BLaER1 treated with 17β-estradiol and CSF1 and Interleukin-3, amounts not matched to agents 10 nM and 100 nM (cell line): ENCODE data around the gene KIF3C.
"Not testable (repeated sequence)": the region's sequence is repeated elsewhere in the genome, so short reads cannot be mapped to it uniquely, and the experiment has no call there.

Source experiments
- H3K27ac ChIP-seq, 11 experiments: shearing (Covaris generic); formaldehyde crosslinking; 2 replicates each; pipeline ENCODE4 v1.8.1; 2022
- H3K27me3 ChIP-seq, 11 experiments: shearing (Covaris generic); formaldehyde crosslinking; 2 replicates each; pipeline ENCODE4 v1.8.1; 2022
- H3K36me3 ChIP-seq, 11 experiments: shearing (Covaris generic); formaldehyde crosslinking; 2 replicates each; pipeline ENCODE4 v1.8.1; 2022
- H3K4me1 ChIP-seq, 10 experiments: shearing (Covaris generic); formaldehyde crosslinking; 2 replicates each; pipeline ENCODE4 v1.8.1; 2022
- H3K4me2 ChIP-seq, 11 experiments: shearing (Covaris generic); formaldehyde crosslinking; 2 replicates each; pipeline ENCODE4 v1.8.1; 2022
- H3K4me3 ChIP-seq, 10 experiments: shearing (Covaris generic); formaldehyde crosslinking; 2 replicates each; pipeline ENCODE4 v1.8.1; 2022
- H3K9ac ChIP-seq, 11 experiments: shearing (Covaris generic); formaldehyde crosslinking; 2 replicates each; pipeline ENCODE4 v1.8.1; 2022
- H3K9me3 ChIP-seq, 11 experiments: shearing (Covaris generic); formaldehyde crosslinking; replicated peaks in 1 of 11; 2 replicates each; pipeline ENCODE4 v1.8.1; 2022
- H4K20me1 ChIP-seq, 11 experiments: shearing (Covaris generic); formaldehyde crosslinking; 2 replicates each; pipeline ENCODE4 v1.8.1; 2022
- Cebpa-rat ChIP-seq, 11 experiments: shearing (Covaris generic); IDR thresholded peaks; 2 replicates each; pipeline ENCODE4 v1.8.1; 2022

The KIF3C gene

GRCh38 chr2:25964891-25965290 is 17.4 kb downstream of the KIF3C start:
- TF ChIP-seq Cebpa-rat (IDR thresholded peaks at IDR 0.05): no peak
- peaks cover 3 to 49% (median 29%) of the 10 kb centered on the region in 11 experiments; a peak in 19 of 22 replicates for H3K36me3 ChIP-seq
- H3K4me3 ChIP-seq: no peak overlapping the region
- peaks cover 26 to 46% (median 28%) of the 10 kb centered on the region in 10 experiments for H3K4me1 ChIP-seq
- H3K9me3 ChIP-seq: peaks cover 0 to 2% (median 0%) of the 10 kb centered on the region in 11 experiments; a peak in 2 of 22 replicates
- H3K9ac ChIP-seq: no peak overlapping the region
- H4K20me1 ChIP-seq: peaks cover 0 to 28% (median 0%) of the 10 kb centered on the region in 11 experiments; a peak in 3 of 22 replicates
- peak overlapping the region in 4 of 11 experiments; percentile 26 to 51 (median 33); a peak in 6 of 22 replicates for H3K27ac ChIP-seq
- peak overlapping the region in 1 of 11 experiments; percentile 3; a peak in 1 of 22 replicates for H3K4me2 ChIP-seq
- no peaks in the 10 kb centered on the region for H3K27me3 ChIP-seq

DNA sequence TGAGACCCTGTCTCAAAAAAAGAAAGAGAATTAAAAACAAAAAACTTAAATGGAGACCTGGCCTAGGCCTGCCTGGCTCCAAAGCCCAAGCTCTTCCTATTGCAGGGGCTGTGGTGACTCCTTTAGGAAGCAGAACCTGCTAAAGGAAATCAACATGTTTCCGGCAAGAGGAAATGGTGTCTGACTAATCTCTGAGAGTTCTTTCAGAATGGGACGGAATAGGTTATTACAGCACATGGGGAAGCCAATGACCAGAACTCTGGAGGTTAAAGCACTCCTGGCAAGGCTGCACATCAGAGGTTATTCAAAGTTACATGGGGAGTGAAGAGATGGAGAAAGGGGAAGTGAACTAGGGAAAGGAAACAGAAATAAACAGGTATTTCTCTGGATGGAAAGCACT is 21.4 kb downstream of the KIF3C start:
- H3K4me1 ChIP-seq: peaks cover 22 to 57% (median 32%) of the 10 kb centered on the region in 10 experiments
- H3K9ac ChIP-seq: peak overlapping the region in 8 of 11 experiments; percentile 11 to 70 (median 64); a peak in 15 of 22 replicates
- H3K27me3 ChIP-seq: no peaks in the 10 kb centered on the region
- H3K36me3 ChIP-seq: peaks cover 3 to 41% (median 28%) of the 10 kb centered on the region in 11 experiments; a peak in 21 of 22 replicates
- peak overlapping the region; percentile 64 to 88 (median 82) for H3K4me2 ChIP-seq
- peaks cover 0 to 32% (median 0%) of the 10 kb centered on the region in 11 experiments; a peak in 3 of 22 replicates for H4K20me1 ChIP-seq
- peak in 6 of 11 experiments; percentile 24 to 83 (median 54); a peak in 7 of 22 replicates for TF ChIP-seq Cebpa-rat (IDR thresholded peaks at IDR 0.05)
- peak overlapping the region in 9 of 11 experiments; percentile 39 to 86 (median 77); a peak in 18 of 22 replicates for H3K27ac ChIP-seq
- H3K4me3 ChIP-seq: peak overlapping the region in 4 of 10 experiments; percentile 3 to 27 (median 6); a peak in 6 of 20 replicates
- H3K9me3 ChIP-seq: no peaks in the 10 kb centered on the region

- no peaks in the 10 kb centered on the region for H3K27me3 ChIP-seq
- peak overlapping the region in 9 of 11 experiments; percentile 39 to 86 (median 77); a peak in 18 of 22 replicates for H3K27ac ChIP-seq
- no peak for TF ChIP-seq Cebpa-rat (IDR thresholded peaks at IDR 0.05)
- H3K4me2 ChIP-seq: peak overlapping the region; percentile 64 to 88 (median 82)
- H3K9ac ChIP-seq: peak overlapping the region in 8 of 11 experiments; percentile 23 to 70 (median 58); a peak in 13 of 22 replicates
- H3K4me3 ChIP-seq: peak overlapping the region in 4 of 10 experiments; percentile 3 to 7 (median 6); a peak in 3 of 20 replicates
- H3K36me3 ChIP-seq: peaks cover 4 to 43% (median 28%) of the 10 kb centered on the region in 11 experiments; a peak in 20 of 22 replicates
- peaks cover 22 to 54% (median 32%) of the 10 kb centered on the region in 10 experiments for H3K4me1 ChIP-seq
- no peaks in the 10 kb centered on the region for H3K9me3 ChIP-seq
- peaks cover 0 to 32% (median 0%) of the 10 kb centered on the region in 11 experiments; a peak in 4 of 22 replicates for H4K20me1 ChIP-seq
Observed at GRCh38 chr2:25960396-25960795, 21.9 kb downstream of the KIF3C start.

DNA sequence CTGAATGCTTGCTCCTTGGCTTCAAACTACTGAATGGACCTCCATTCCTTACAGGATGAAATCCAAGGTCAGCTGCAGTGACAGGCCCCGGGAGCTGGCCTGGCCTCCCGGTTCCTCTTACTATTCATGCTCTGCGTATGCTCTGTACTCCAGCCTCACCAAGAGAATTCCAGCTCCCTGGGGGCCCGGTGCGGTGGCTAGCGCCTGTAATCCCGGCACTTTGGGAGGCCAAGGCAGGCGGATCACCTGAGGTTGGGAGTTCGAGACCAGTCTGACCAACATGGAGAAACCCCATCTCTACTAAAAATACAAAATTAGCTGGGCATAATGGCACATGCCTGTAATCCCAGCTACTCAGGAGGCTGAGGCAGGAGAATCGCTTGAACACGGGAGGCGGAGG is 23.7 kb downstream of the KIF3C start:
- peaks cover 4 to 45% (median 28%) of the 10 kb centered on the region in 11 experiments; a peak in 18 of 22 replicates for H3K36me3 ChIP-seq
- H3K27ac ChIP-seq: peak overlapping the region in 3 of 11 experiments; percentile 21 to 85 (median 81); a peak in 3 of 22 replicates
- H3K27me3 ChIP-seq, H3K9ac ChIP-seq, H3K4me2 ChIP-seq, H3K4me3 ChIP-seq, H3K9me3 ChIP-seq: not testable (repeated sequence)
- H3K4me1 ChIP-seq: peaks cover 22 to 57% (median 34%) of the 10 kb centered on the region in 10 experiments
- peaks cover 0 to 24% (median 0%) of the 10 kb centered on the region in 11 experiments; a peak in 3 of 22 replicates for H4K20me1 ChIP-seq

DNA sequence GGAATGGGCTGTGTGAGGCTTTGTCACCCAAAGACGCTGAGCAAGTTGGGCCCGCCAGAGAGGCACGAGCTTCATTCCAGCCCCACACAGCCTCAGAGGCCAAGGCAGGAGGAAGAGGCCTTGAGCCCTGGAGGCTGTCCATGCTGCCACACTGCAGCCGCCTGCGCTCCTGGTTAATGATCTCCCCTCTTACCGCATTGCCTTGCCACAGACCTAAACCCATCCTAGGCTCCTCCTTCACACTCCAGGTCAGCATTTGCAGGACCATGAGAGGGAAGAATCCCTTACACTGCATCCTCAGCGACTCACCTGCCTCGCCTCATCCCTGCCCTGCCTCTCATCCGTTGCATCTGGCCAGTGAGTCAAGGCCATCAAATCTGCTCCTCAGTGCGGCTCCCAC is 24.6 kb downstream of the KIF3C start:
- H3K27ac ChIP-seq: peak overlapping the region in 3 of 11 experiments; percentile 21 to 51 (median 40); a peak in 4 of 22 replicates
- no peaks in the 10 kb centered on the region for H3K27me3 ChIP-seq
- TF ChIP-seq Cebpa-rat (IDR thresholded peaks at IDR 0.05): no peak
- H3K4me2 ChIP-seq: no peak overlapping the region
- H3K4me1 ChIP-seq: peaks cover 22 to 54% (median 34%) of the 10 kb centered on the region in 10 experiments
- peaks cover 0 to 24% (median 0%) of the 10 kb centered on the region in 11 experiments; a peak in 3 of 22 replicates for H4K20me1 ChIP-seq
- no peak overlapping the region; a peak in 1 of 22 replicates for H3K9ac ChIP-seq
- H3K9me3 ChIP-seq: no peaks in the 10 kb centered on the region
- H3K4me3 ChIP-seq: no peak overlapping the region
- peaks cover 4 to 45% (median 28%) of the 10 kb centered on the region in 11 experiments; a peak in 18 of 22 replicates for H3K36me3 ChIP-seq

DNA sequence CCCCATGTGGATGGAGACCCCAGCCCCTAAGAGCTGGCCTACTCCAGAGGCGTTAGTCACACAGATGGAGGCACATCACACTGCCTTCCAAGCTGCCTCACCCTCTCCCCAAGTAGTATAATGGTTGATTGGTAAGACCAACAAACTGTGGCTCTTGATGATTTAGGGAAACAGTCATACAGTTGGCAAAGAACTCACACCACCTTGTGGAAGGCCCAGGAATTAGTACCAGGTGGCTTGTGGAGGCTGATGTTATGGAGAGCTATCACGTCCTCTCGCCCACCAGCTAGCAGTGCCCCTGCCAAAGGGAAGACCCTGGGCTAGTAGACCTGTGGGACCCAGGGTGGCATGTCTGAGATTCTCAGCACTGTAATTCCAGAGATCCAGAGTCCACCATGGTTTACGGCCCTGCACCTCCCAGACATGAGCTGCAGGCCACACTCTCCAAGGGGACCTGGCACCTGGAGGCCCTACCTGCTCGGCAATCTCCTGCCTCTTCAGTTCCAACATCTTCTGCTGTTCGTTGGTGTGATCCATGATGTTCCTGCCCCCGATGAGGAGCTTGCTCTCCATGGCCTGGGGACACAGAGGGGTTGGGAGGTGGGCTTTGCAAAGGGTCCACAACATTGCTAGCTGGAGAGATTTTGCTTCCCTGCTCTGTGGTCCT is 26.3 kb downstream of the KIF3C start:
- Histone ChIP-seq H3K9me3 (no peaks in the 10 kb centered on the region), H3K27me3 (no peaks in the 10 kb centered on the region), H3K36me3 (peaks cover 4 to 53% (median 28%) of the 10 kb centered on the region in 11 experiments; a peak in 18 of 22 replicates), H3K4me2 (peak overlapping the region in 1 of 11 experiments; percentile 4; a peak in 1 of 22 replicates), H4K20me1 (peaks cover 0 to 29% (median 0%) of the 10 kb centered on the region in 11 experiments; a peak in 7 of 22 replicates), H3K9ac (no peak overlapping the region), H3K4me3 (no peak overlapping the region), H3K4me1 (peaks cover 7 to 38% (median 19%) of the 10 kb centered on the region in 10 experiments), H3K27ac (peak overlapping the region in 5 of 11 experiments; percentile 5 to 51 (median 34); a peak in 9 of 22 replicates)
- no peak for TF ChIP-seq Cebpa-rat (IDR thresholded peaks at IDR 0.05)

DNA sequence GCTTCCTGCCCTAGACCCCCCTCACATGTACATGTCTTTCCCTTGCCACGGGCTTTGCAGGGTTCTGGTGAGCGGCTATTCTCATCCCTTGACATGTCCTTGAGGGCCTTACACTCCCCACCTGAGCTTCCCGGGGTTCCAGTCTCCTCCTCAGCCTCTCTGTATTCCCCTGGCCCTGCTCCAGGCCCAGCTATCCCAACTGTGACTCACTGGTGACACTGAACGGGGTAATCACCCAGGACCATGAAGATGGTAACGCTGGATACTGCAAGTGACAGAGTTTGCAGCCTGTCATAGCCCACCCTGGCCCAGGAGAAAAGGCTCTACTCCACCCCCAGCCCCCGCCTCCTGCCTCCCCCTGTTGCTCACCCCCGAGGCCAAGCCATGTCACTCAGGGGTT is 27.3 kb downstream of the KIF3C start:
- Histone ChIP-seq H3K27ac (peak overlapping the region in 6 of 11 experiments; percentile 6 to 48 (median 26); a peak in 6 of 22 replicates), H3K9ac (peak overlapping the region in 1 of 11 experiments; percentile 37; a peak in 1 of 22 replicates), H3K4me3 (no peak overlapping the region), H3K4me2 (no peak overlapping the region), H4K20me1 (peaks cover 0 to 29% (median 0%) of the 10 kb centered on the region in 11 experiments; a peak in 6 of 22 replicates), H3K9me3 (no peaks in the 10 kb centered on the region), H3K27me3 (no peaks in the 10 kb centered on the region), H3K36me3 (peaks cover 6 to 58% (median 28%) of the 10 kb centered on the region in 11 experiments; a peak in 18 of 22 replicates), H3K4me1 (peaks cover 0 to 29% (median 9%) of the 10 kb centered on the region in 10 experiments; a peak in 15 of 20 replicates)
- TF ChIP-seq Cebpa-rat (IDR thresholded peaks at IDR 0.05): no peak

- Histone ChIP-seq H3K4me1 (peaks cover 0 to 21% (median 6%) of the 10 kb centered on the region in 10 experiments; a peak in 8 of 20 replicates), H3K36me3 (peaks cover 6 to 60% (median 28%) of the 10 kb centered on the region in 11 experiments; a peak in 18 of 22 replicates), H3K9me3 (no peaks in the 10 kb centered on the region), H3K27me3 (no peaks in the 10 kb centered on the region), H3K27ac (peak overlapping the region in 6 of 11 experiments; percentile 6 to 48 (median 26); a peak in 6 of 22 replicates), H3K4me2 (no peak overlapping the region; a peak in 1 of 22 replicates), H3K9ac (peak overlapping the region in 1 of 11 experiments; percentile 37; a peak in 1 of 22 replicates), H4K20me1 (peaks cover 0 to 29% (median 0%) of the 10 kb centered on the region in 11 experiments; a peak in 6 of 22 replicates), H3K4me3 (no peak overlapping the region)
- no peak for TF ChIP-seq Cebpa-rat (IDR thresholded peaks at IDR 0.05)
Observed at GRCh38 chr2:25954199-25954752, 28.0 kb downstream of the KIF3C start.
